Stimulated activated CD8-positive, alpha-beta memory T cell treated with anti-CD3 and anti-CD28 coated beads, Interleukin-4, amount 100 ng/mL, for 24 hours (primary cell): ENCODE data around the gene NPAS3.

Experiments used
- DNase-seq: peaks from one replicate; pipeline ENCODE4 v3.0.0-alpha.2; 2020; ENCODE audit warnings: low read depth

Gene NPAS3

DNA sequence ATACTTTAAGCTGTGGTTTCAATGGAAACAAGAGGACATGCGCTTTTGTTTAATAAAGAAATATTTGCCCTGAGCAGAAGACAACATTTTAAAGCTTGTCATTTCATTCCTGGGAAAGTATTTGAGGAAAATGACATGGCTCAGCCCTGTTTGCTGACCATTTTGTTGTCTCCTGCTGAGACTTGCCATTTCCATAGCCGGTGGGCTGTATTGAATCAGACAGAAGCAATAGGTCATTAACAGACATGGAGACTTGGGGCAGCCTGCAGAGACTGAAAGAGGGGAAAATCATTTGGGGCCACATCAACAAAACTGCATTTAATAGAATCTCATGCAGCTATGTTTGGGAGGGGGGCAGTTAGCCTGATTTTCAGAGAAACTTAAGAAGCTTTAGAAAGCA is 443.0 kb downstream of the NPAS3 start:
- DNase-seq = no peak

- no peak for DNase-seq
These were observed 447.5 kb downstream of the NPAS3 start for GRCh38 chr14:33386140-33386539.

DNA sequence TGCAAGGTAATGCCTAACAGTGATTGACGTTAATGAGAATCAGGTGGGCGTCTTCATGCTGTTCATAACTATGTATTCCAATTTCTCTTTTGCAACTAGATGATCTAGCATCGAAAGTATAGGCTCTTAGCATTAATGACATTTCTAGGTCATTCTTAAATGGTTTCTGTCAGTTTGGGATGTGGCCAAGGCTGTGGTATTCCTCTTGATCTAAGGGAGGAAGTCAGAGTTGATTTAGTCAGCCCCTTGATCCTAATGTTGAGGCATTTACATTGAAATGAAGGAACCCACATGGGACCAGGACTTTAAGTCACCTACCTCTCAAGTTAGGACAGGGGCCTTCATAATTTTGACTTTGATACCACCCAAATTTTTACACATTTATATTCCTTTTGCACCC is 448.1 kb downstream of the NPAS3 start:
- no peak for DNase-seq

- no peak for DNase-seq
These were observed 451.7 kb downstream of the NPAS3 start for GRCh38 chr14:33390335-33390734.

DNA sequence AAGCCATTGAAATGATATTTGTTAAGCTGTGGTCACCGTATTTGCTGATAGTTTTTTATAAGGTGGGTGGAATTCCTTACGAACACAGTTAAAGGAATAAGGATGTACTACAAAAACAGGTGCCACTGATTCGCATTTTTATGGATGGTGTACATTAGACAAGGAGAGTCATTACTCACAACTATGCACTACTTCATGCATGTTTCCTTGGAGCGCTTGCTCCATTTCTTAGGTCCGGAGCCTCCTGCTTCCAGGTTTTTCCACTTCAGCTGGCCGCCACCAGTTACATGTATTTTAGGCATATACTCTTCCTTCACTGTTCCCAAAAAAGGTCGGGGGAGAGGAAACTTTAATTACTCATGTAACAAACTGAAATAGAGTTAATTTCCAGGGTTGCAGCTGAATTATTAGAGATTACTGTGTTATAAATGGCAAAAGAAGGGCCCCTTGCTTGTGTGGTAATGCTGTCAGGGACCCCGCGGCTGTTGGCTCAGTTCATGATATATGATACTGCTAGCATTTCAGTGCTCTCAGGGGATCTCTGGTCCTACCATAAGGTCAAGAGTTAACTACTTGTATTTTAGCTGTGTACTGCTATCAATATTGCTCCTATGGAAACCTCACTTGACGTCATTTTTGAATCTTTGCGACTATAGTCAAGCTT is 454.7 kb downstream of the NPAS3 start:
- DNase-seq = no peak

- DNase-seq = no peak
These were observed 455.3 kb downstream of the NPAS3 start for GRCh38 chr14:33393895-33394368.

- DNase-seq = no peak
These were observed 462.6 kb downstream of the NPAS3 start for GRCh38 chr14:33401311-33401710.

DNA sequence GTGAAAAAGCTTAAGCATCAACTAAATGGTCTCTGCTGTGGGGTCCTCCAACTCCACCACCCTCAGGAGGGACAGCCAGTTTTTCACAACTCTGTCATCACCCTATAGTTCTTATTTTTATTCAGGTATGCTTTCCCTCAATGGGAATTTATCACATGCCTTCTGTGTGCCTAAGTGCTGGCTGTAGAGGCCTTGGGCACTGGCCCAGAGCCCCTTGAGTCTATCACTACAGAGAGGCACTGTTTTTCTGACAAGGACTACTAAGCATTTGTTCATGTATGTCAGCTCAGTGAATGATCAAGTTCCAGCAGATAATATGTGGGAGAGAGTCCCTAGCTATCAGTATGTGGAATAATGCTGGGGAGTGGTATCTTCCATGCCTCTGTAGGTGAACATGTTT is 463.9 kb downstream of the NPAS3 start:
- DNase-seq = no peak

DNA sequence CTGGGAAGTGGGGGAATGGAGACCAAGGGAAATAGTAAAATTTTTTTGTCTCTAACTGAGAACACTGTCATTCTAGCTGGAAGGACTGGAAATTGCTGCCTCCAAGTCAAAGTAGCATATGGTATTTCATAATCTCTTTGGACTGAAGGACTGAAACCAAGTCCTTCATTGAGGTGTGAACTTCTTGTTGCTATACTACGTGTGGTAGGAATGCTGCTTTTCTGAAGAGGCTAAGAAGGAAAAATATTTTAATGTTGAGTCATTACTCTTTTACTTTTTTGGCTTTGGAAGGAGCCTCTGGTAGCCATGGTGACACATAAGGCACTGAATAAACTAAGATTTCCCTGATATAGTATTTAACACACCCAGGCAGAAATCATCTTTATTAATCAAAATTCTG is 465.4 kb downstream of the NPAS3 start:
- DNase-seq = no peak

DNA sequence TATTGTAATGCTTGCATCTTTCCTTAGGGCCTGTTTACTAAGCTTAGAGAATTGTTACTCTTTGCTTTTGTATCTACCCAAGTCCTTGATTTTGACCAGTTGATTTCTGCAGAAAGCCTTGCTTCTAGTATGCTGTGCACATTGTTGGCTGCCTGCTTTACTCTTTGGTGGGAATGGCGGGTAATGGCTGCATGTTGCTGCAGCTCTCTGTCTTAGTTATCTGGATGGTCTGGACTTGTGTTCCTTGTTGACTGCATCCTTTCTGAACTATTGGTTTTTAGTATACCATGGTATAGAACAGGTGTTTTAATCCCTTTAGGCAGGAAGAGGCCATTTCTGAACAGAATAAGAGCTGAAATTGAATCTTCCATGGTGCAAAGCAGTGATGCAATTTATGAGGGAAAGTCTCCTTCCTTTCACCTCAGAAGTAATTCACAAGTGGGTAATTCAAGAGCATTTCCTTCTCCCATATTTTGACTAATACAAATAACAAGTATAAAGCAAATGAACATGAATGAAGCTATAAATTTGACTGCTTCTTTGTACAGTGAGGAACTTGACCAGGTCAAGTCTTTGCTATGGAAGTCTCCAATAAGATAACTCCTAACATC is 466.4 kb downstream of the NPAS3 start:
- no peak for DNase-seq

- no peak for DNase-seq
These were observed 468.1 kb downstream of the NPAS3 start for GRCh38 chr14:33406766-33407165.

DNA sequence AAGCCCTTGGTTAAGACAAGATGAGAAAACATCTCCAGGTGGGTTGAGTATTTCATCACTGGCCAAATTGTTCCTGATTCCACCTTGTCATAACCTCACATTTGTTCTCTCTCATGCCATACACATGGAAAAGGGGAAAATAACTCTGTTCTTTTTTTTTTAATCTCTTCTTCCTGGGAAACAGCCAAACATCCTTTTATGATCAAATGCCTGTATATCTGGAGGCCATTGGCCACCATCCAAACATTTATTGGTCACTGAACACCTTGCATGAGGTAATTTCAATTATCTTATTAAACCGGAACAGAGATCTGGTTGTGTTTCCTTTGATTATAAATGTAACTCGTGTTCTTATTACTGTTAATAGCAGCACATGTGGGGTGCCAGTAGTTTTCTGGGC is 469.6 kb downstream of the NPAS3 start:
- DNase-seq = no peak

DNA sequence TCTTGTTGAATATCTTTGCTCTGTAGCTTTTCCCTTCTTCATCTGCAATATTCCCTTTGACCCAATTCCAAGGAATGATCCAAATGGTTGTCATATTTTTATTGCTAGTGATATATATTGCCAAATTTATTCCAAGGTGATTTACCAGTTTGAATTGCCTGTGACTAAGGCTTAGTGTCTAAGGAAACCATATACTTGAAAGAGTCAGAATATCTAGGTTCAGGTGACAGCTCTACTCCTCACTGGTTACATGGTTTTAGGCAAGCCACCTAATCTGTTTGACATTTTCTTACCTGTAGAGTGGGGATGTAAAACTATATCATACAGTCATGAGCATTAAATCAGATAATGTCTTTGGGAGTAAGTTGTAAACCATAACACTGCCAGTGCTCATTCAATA is 473.8 kb downstream of the NPAS3 start:
- DNase-seq = no peak

- no peak for DNase-seq
These were observed 474.7 kb downstream of the NPAS3 start for GRCh38 chr14:33413381-33413780.

DNA sequence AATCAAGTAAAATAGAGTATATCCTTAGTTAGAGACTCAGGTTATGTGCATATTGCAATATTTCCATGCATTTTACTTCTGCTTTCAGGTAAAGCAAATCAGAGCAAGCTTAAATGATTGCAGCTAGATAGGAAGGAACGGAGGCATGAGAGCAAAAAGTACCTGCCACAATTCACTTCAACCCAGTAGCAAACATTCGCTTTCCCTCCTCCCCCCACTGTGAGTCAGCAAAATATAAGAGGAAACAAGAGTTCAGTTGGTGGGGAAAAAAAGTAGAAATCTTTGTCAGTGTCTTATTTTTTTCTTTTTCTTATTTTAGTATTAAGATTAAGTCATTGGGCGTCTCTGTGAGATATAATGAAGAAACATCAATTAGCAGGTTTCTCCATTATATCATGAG is 475.4 kb downstream of the NPAS3 start:
- DNase-seq = no peak

- no peak for DNase-seq
These were observed 481.5 kb downstream of the NPAS3 start for GRCh38 chr14:33420051-33420627.

DNA sequence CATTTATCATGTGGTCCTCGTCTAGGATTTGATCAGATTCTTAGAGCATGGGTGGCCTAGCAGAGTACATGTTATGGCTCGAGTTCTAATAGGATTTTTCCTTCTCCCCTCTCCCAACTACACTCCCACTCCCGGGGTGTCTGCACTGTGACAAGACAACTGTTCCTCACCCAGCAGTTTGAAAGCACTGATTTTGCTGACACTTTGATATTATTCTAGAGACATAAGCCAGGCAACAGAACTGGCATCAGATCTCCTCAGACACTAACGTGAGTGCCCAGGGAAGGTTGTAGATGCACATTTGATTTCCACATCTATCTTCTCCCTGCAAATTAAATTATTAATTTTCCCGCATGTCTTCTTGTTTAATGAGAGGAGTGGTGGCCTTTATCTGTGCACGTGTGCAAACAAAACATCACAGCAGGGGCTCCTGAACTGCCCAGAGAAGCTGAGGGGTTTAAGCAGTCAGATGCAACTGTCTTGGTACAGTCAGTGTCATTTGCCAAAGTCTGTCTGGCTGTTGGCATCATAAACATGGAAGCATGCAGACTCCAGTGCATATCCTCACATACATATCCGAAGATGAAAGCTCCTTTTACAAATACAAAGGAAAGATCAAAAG is 491.8 kb downstream of the NPAS3 start:
- no peak for DNase-seq

- no peak for DNase-seq
These were observed 493.8 kb downstream of the NPAS3 start for GRCh38 chr14:33432407-33433023.

DNA sequence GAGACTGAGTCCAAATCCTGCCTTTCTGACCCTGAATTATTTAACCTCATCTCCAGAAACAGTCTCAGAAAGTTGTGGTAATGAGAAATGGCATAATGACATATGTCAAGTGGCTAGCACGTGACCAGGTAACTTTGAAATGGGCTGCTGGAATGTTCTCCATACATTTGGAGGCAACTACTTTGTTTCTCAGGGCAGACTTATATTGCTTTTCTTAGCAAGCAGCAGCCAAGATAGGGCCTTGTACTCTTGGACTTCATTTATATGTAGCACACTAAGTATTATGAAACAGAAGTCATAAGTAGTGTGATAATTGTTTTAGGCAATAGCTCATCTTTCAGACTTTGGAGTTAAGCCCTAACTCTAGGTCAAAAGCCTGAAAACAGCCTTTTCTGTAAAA is 494.7 kb downstream of the NPAS3 start:
- DNase-seq = no peak

DNA sequence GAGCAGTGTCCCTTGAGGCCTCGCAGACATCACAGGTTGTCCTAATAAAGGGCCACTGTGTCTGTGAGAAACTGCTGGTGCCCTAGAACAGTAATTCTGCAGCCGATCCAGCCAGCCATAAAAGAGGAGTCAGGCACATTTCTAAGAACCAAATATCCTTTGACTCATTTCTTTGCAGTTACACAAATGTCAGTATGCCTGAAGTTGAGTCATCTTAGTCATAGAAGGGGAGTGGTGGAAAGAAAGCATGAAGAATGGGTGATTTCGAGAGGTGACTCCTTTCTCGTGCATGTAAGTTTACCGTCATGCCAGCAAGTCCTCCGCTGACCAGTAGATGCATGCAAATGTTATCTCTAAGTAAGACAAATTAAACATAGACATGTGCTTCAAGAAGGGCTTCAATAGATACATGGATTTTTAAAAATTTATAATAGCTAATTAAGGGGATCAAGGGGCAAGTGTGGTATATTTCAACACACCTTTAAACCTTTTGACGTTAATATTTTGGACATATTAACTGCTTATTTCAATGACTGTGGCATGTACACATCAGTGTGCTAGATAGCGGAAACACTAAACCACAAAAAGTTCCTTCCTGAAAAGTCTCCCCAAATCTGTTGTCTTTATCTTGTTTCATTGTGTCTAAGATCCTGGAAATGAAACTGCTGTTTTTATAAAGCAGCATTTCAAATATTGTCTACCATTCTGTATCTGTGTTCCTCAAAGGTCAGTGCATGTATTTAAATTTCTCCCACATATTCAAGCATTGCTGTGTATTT is 497.4 kb downstream of the NPAS3 start:
- DNase-seq = no peak

DNA sequence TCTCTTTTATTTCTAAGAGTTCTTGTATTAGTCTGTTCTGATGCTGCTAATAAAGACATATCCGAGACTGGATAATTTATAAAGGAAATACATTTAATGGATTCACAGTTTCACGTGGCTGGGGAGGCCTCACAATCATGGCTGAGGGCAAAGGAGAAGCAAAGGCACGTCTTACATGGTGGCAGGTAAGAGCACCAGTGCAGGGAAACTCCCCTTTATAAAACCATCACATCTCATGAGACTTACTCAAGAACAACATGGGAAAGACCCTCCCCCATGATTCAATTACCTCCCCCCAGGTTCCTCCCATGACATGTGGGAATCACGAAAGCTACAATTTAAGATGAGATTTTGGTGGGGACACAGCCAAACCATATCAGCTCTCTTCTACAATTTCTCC is 503.0 kb downstream of the NPAS3 start:
- no peak for DNase-seq

DNA sequence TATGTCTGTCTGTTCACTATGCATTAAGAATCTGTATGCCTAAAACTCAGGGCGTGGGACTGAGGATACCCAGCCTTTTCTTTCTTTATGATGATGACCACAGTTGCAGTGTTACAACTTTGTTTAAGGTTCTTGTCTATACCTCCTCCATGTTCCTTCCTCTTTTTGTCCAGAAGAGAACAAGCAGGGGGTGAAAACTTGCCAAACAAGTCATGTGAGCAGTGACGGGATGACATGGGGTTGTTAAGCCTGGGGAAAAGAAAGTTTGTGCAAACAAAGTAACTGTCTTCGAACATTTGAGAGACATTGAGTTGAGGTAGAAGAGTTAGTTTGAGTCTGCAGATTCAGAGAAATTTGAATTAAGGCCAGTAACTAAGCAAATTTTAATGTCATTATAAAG is 505.5 kb downstream of the NPAS3 start:
- no peak for DNase-seq
